Osteoblast (primary cell): ENCODE data around the gene MNAT1. TPM values are rescaled to one million over a fixed set of nuclear protein-coding genes. Genes with fewer than 3 reads are reported as not detected.

Experiments
- DNase-seq: peaks from one replicate; pipeline ENCODE4 v3.0.0; 2011; ENCODE audit warnings: low spot score, mixed read lengths; ENCODE audit not compliant: insufficient read length; ENCODE audit errors: missing footprints
- H2AFZ ChIP-seq: 2 replicates; pipeline ENCODE4 v1.6.0; 2011; ENCODE audit warnings: mild to moderate bottlenecking, low read length
- H3K27ac ChIP-seq: 2 replicates; pipeline ENCODE4 v1.5.1; 2011; ENCODE audit warnings: mild to moderate bottlenecking, low read depth, low read length, moderate library complexity
- H3K27me3 ChIP-seq: 2 replicates; pipeline ENCODE4 v1.6.0; 2012; ENCODE audit warnings: mild to moderate bottlenecking, control low read depth, inconsistent platforms, low read length, moderate library complexity; ENCODE audit not compliant: insufficient read depth
- H3K36me3 ChIP-seq: 2 replicates; pipeline ENCODE4 v1.5.1; 2011; ENCODE audit warnings: mild to moderate bottlenecking, low read length, control low read depth, moderate library complexity; ENCODE audit not compliant: insufficient read depth
- H3K4me1 ChIP-seq: 2 replicates; pipeline ENCODE4 v1.5.1; 2011; ENCODE audit warnings: mild to moderate bottlenecking, low read length, control low read depth, moderate library complexity; ENCODE audit not compliant: insufficient read depth
- H3K4me2 ChIP-seq: 2 replicates; pipeline ENCODE4 v1.6.0; 2011; ENCODE audit warnings: mild to moderate bottlenecking, low read length; ENCODE audit not compliant: insufficient read depth
- H3K4me3 ChIP-seq: fragments of 200-600 bp; sonication (generic); 3 replicates; pipeline ENCODE4 v1.5.1; 2012; ENCODE audit warnings: mild to moderate bottlenecking, low read length, inconsistent platforms; ENCODE audit not compliant: insufficient read depth
- H3K79me2 ChIP-seq: 2 replicates; pipeline ENCODE4 v1.6.0; 2012; ENCODE audit warnings: mild to moderate bottlenecking, low read length, control low read depth, inconsistent platforms; ENCODE audit not compliant: insufficient read depth
- H3K9me3 ChIP-seq: 2 replicates; pipeline ENCODE4 v1.5.1; 2011; ENCODE audit warnings: low read depth, low read length, control low read depth
- H4K20me1 ChIP-seq: 2 replicates; pipeline ENCODE4 v1.6.0; 2012; ENCODE audit warnings: mild to moderate bottlenecking, low read length, control low read depth; ENCODE audit not compliant: insufficient read depth
- total RNA-seq: library from RNA; depleted of rRNA; stranded (reverse); fragments of >200 nt; gene quantifications from 2 replicates; pipeline ENCODE4 v1.2.3, GENCODE V29; 2012
- TF ChIP-seq, protein P1 (sequence below): IDR thresholded peaks from 2 replicates; pipeline ENCODE4 v1.5.1; 2011; ENCODE audit warnings: mild to moderate bottlenecking, low read depth, low read length, moderate library complexity; ENCODE audit errors: extremely low read depth

Gene MNAT1
- total RNA-seq, 1 donor, result 51.4 TPM

DNA sequence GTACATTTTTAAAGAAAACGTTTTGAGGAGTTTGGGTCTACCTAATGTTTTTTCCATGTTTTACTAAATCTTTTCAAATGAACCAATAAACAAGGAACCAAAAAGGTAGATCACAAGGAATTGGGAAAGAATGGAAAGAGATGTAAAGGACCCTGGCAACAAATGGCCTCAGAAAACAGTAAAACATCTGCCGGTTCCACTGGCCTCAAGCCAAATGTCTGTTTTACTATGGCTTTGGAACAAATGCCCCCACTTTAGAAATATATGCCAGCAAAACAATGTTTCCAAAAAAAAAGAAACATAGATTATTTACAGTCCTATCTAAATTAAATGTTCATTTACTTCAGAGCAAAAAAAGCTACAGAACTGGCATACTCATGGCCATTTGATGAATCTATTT, 243.3 kb downstream of the MNAT1 start:
- peaks cover 26% of the 10 kb centered on the region for H3K4me1 ChIP-seq
- no peaks in the 10 kb centered on the region for H3K27me3 ChIP-seq
- H4K20me1 ChIP-seq, result no peaks in the 10 kb centered on the region
- TF ChIP-seq, protein P1, sequence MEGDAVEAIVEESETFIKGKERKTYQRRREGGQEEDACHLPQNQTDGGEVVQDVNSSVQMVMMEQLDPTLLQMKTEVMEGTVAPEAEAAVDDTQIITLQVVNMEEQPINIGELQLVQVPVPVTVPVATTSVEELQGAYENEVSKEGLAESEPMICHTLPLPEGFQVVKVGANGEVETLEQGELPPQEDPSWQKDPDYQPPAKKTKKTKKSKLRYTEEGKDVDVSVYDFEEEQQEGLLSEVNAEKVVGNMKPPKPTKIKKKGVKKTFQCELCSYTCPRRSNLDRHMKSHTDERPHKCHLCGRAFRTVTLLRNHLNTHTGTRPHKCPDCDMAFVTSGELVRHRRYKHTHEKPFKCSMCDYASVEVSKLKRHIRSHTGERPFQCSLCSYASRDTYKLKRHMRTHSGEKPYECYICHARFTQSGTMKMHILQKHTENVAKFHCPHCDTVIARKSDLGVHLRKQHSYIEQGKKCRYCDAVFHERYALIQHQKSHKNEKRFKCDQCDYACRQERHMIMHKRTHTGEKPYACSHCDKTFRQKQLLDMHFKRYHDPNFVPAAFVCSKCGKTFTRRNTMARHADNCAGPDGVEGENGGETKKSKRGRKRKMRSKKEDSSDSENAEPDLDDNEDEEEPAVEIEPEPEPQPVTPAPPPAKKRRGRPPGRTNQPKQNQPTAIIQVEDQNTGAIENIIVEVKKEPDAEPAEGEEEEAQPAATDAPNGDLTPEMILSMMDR, result no peak
- H2AFZ ChIP-seq, result no peak overlapping the region
- peaks cover 40% of the 10 kb centered on the region for H3K79me2 ChIP-seq
- no peak overlapping the region for H3K27ac ChIP-seq
- H3K9me3 ChIP-seq, result no peaks in the 10 kb centered on the region
- no peak overlapping the region for H3K4me3 ChIP-seq
- peak overlapping the region; percentile 52 for H3K4me2 ChIP-seq
- no peak for DNase-seq
- peaks cover 10% of the 10 kb centered on the region for H3K36me3 ChIP-seq

DNA sequence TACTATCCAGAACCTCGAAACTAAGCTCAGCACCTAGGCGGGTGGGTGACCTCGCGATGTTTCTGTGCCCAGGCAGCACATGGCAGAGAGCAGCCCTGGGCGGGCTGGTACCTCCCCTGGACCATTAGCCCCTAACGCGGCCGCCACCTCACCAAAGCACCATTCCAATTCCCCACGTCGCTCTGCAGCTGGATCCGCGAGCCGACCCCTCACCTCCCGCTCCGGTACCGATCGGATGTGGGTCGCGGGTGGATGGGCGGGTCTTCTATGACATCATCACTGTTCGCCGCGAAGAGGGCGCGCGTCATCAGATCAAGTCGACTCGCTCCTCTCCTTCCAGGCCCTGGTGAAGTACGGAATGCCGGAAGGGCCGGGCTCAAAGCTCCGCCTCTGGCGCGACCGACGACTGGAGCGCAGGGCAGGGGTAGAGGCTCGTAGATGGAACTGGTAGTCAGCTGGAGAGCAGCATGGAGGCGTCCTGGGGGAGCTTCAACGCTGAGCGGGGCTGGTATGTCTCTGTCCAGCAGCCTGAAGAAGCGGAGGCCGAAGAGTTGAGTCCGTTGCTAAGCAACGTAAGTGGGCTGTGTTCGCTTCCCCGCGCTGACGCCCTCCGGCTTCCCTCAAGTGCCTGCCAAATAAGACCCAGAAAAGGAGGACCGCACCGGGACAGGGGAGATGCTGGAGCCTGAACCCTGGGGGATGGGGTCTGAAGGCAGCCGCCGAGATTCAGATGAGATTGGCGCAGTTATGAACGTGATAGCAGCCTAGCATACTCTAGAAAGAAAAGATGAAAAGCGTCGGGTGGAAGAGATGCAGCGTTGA, 246.5 kb downstream of the MNAT1 start, which contains the start of the genes SLC38A6 and TRMT5:
TSS of gene SLC38A6 (plus strand) at position 435 of the 822 bp plus-strand sequence. CDS start at position 468, 33 bp downstream.
TSS of gene TRMT5 (minus strand) at position 269 of the 822 bp plus-strand sequence. CDS start at position 163, 106 bp downstream.
- Histone ChIP-seq H3K79me2 (peaks cover 60% of the 10 kb centered on the region), H2AFZ (peak within 1 kb of the TSS; percentile 92), H3K27ac (peak within 1 kb of the TSS; percentile 96), H3K4me2 (peak within 1 kb of the TSS; percentile 94), H3K4me3 (peak within 1 kb of the TSS; percentile 91), H3K36me3 (peaks cover 11% of the 10 kb centered on the region), H3K4me1 (peaks cover 26% of the 10 kb centered on the region), H3K9me3 (no peaks in the 10 kb centered on the region), H4K20me1 (no peaks in the 10 kb centered on the region), H3K27me3 (no peaks in the 10 kb centered on the region)
- DNase-seq, result peak; percentile 93
- TF ChIP-seq, protein P1, result no peak

DNA sequence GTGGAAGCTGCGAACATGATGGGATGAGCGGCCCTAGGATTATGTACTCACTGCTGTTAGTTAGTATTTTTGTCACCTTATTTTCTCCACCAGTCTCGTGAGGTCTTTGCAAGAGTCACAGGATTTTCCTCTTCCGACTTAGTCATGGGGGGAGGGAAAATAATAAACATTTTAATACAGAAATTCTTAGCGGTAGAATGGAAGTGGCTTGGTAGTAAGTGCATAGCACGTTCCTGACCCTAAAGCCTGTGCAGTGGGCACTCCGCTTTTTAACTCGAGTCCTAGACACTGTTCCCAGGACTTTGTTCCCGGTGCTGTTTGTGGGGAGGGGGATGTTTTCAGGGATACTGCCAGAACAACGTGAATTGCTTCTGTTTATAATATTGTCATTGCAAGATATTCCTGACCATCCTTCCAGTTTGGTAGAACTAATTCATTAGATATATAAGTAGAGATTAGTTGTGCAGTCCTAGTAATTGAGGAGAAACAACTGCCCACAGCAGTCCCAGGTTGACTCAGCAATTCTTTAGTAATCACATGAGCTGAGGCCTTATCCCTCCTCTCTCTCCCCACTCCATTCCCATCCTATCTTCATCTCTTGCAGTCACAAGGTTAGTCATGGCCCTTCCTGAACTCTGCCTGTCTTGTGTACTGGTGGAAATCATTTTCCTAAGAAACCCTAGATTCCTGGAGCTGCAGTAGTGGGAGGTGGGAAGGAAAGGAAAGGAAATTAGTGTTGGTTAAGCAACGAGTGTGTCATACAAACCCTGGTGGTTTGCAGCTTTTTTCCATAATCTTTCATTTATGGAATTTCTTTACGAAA, 247.3 kb downstream of the MNAT1 start:
- peak overlapping the region; percentile 91 for H3K4me3 ChIP-seq
- no peaks in the 10 kb centered on the region for H3K27me3 ChIP-seq
- peaks cover 26% of the 10 kb centered on the region for H3K4me1 ChIP-seq
- TF ChIP-seq, protein P1, result no peak
- H4K20me1 ChIP-seq, result no peaks in the 10 kb centered on the region
- peaks cover 13% of the 10 kb centered on the region for H3K36me3 ChIP-seq
- peak overlapping the region; percentile 94 for H3K4me2 ChIP-seq
- H3K9me3 ChIP-seq, result no peaks in the 10 kb centered on the region
- peaks cover 56% of the 10 kb centered on the region for H3K79me2 ChIP-seq
- DNase-seq, result peak; percentile 65
- peak overlapping the region; percentile 96 for H3K27ac ChIP-seq
- H2AFZ ChIP-seq, result peak overlapping the region; percentile 92

DNA sequence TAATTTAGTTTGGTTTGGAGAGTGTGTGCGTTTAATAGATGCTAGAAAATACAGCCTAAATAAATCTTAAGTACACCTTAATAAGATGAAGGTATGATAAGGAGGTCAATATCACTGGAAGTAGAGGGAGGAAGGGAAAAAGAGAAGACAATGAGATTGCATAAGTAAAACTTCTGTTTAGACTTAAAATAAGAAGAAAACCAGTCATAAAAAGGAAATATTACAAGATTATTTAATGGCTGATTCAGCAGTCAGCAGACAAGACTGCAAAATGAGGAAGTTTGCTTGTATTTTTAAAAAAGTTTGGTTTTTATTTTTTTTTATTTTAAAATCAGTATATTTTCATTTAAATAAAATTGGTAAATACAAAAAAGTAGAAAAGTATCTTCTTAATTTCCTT, 249.6 kb downstream of the MNAT1 start:
- no peak overlapping the region for H2AFZ ChIP-seq
- H3K4me3 ChIP-seq, result no peak overlapping the region
- no peak overlapping the region for H3K27ac ChIP-seq
- no peak for DNase-seq
- peaks cover 20% of the 10 kb centered on the region for H3K36me3 ChIP-seq
- TF ChIP-seq, protein P1, result no peak
- no peak overlapping the region for H3K4me2 ChIP-seq
- H3K79me2 ChIP-seq, result peaks cover 56% of the 10 kb centered on the region
- H4K20me1 ChIP-seq, result no peaks in the 10 kb centered on the region
- H3K27me3 ChIP-seq, result no peaks in the 10 kb centered on the region
- no peaks in the 10 kb centered on the region for H3K9me3 ChIP-seq
- H3K4me1 ChIP-seq, result peaks cover 26% of the 10 kb centered on the region
